ENCODE measurements around the gene DCAF12.
"Not testable (repeated sequence)": the region's sequence is repeated elsewhere in the genome, so short reads cannot be mapped to it uniquely, and the experiment has no call there.

Gene DCAF12

DNA sequence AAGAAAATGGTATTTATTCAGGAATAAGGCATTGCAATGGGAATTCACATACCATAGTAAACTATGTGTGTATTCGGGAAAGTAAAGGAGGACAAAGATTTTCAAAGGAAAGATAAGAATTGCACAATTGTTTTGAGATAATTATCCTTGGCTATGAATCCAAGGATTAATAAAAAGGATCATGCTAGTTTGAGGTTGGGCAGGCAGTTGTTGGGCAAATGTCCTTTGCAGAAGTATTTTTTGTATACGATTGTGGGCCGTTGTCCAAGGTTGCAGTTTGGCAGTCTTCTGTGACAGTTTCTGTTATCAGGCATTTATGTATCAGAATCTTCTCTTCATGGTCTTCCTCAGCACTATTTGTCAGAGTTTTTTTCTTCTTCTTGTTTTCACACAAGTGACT, 67.2 kb downstream of the DCAF12 start:
- DNase-seq, result no peak

- no peak for DNase-seq
Observed at GRCh38 chr9:34049630-34050384, 76.7 kb downstream of the DCAF12 start.

GRCh38 chr9:34048727-34049629, 77.5 kb downstream of the DCAF12 start, which contains the start of gene UBAP2:
UBAP2 (minus strand) TSS chr9:34048887; CDS start chr9:34017148, 31,739 bp downstream.
- peak; percentile 96 for DNase-seq

- DNase-seq, result peak; percentile 33 to 42
Observed at GRCh38 chr9:34047864-34048726, 78.4 kb downstream of the DCAF12 start.

DNA sequence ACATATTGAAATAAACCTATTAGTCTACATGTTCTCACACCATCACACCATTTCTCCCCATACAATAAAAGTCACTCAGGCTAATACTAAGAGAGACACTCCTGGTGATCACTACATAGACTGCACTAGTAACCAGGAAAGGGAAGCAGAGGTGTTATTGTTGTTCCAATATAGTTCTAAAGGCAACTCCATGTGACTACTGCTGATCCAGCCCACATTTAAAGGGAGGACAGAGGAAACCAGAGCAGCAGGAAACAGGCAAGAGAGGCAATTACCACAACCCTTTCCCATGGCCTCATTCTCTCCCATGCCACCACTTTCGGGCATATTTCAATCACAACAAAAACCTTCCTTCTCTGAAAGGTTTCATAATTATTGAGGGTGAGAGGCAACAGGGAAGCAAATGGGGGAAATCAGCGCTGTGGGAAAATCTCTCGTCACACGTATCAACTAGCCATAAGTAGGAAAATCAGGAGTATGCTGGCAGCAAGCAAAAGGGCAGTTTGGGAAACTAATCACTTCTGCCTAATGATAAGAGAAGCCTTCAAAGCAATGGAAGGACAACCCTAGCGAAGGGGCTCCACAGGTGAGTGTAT, 79.6 kb downstream of the DCAF12 start:
- DNase-seq, result no peak

DNA sequence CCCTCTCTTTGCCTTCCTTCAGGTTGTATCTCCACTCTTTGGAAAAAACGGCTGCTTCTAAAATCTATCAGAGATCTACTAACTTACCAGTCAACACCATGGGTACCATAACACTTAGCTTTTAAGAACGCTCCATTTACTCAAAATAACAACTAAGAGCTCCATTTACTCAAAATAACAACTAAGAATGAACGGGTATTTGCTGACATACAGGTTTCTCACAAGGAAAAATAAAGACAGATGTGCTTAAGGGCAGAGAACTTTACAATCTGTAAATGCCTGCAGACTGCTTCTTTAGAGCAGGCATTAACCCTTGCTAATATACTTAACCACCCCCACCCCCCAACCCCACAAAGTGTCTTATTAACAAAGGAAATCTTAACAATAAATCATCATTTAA, 80.6 kb downstream of the DCAF12 start:
- no peak for DNase-seq

DNA sequence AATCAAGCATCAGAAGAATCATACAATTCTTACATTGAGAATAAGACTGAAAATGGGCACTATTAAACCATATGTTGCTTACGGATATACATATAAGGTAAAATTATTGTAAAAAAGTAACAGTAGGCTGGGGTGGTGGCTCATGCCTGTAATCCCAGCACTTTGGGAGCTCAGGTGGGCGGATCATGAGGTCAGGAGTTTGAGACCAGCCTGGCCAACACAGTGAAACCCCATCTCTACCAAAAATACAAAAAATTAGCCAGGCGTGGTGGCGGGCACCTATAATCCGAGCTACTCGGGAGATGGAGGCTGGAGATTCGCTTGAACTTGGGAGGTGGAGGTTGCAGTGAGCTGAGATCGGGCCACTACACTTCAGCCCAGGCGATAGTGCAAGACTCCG, 84.4 kb downstream of the DCAF12 start:
- not testable (repeated sequence) for DNase-seq

GRCh38 chr9:34038851-34039250, 87.6 kb downstream of the DCAF12 start:
- not testable (repeated sequence) for DNase-seq

GRCh38 chr9:34037626-34038025, 88.9 kb downstream of the DCAF12 start:
- no peak for DNase-seq

GRCh38 chr9:34036625-34037024, 89.9 kb downstream of the DCAF12 start:
- DNase-seq, result no peak

Data from activated CD4-positive, alpha-beta T cell treated with anti-CD3 and anti-CD28 coated beads, Interleukin-2, amount 50 U/mL, for 4 hours (primary cell).